ENCODE results near the gene MRPL55.

MRPL55 gene

DNA sequence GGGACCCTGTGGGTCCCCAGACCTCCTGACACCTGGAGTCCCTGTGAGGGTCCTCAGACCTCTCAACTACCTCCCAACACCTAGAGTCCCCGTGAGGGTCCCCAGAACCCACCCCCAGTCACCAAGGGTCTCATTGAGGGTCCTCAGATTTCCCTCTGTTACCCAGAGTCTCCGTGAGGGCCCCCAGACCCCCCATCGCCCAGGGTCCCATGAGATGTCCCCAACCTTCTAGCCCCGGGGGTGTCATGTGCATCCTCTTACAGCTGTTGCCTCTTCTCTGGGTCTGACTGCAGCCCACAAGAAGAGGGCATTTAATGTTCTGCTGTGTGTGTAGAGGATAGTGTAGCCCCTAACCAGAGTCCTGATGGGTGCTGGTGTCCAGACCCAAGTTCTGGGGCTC lies 38.7 kb upstream of the MRPL55 start:
- no peak for DNase-seq (ENCODE audit: low read depth, low spot score)

DNA sequence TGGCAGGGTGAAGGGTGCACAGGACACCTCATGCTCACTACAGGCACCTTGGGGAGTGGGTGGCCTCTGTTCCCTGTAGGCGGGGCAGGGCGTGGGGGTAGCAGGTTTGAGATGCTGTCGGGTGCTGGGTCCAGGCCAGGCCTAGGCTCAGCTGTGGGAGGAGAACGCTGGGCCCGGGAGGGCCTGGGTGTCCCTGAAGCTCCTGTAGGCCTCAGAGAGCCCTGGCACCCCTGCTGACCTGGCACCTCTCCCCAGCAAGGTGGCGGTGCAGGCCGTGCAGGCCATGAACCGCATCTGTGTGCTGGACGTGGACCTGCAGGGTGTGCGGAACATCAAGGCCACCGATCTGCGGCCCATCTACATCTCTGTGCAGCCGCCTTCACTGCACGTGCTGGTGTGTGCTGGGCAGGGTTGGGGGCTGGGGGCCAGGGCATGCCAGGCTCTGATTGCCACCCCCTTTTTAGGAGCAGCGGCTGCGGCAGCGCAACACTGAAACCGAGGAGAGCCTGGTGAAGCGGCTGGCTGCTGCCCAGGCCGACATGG lies 38.1 kb upstream of the MRPL55 start:
- no peak for DNase-seq (ENCODE audit: low read depth, low spot score)

- DNase-seq (ENCODE audit: low read depth, low spot score), result no peak
These were observed 37.5 kb upstream of the MRPL55 start for GRCh38 chr1:228146417-228147150.

- DNase-seq (ENCODE audit: low read depth, low spot score), result no peak
These were observed 36.6 kb upstream of the MRPL55 start for GRCh38 chr1:228145463-228146416.

DNA sequence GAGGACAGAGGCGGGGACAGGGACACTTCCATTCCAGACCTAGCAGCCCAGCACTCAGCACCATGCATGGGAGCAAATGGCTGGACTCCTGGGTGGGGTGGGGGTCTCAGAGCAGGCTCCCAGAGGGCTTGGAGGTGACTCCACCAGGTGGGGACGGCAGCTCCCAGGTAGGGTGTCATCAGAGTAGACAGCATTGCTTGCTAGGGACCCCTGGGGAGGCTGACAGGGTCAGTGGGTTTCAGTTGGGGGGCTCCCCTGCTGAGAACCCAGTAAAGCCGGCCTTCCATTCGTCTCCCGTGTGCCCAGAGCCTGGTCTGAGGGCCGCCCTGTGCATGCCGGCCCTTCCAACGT lies 35.9 kb upstream of the MRPL55 start:
- DNase-seq (ENCODE audit: low read depth, low spot score), result no peak

DNA sequence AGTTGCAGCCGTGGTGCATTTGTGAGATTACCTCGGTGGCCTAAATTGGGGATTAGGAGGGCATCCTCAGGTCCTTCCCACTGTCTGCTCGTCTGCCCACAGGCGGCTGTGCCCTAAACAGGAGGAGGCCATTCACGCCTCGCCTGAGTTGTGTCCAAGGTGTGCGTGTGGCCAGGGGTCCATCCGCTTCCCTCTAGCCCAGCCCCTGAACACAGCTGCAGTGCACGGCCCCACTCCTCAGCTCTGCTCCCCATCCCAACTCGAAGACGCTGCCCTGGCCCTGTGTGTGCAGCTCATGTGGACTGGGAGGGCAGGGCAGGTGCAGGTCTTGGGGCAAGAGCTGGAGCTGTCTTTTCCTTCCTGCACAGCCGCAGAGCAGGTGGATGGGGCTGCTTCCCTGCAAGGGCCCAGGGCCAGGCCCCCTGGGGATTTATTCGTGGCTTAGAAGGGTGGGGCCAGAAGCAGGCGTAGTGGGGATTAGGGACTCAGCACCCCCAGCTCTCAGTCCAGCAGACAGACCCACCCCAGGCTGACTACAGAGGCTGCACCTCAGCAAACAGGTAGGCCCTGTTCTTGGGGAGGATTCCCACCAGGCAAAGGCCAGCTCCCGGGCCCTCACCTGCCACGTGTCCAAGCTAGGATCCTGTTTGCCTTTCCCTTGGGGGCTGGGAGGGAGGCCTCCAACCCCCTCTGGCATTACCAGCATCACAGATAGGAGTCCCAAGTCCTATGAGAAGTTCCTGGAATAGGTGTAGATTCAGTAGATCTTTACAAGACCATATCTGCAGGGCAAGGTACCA lies 35.3 kb upstream of the MRPL55 start:
- no peak for DNase-seq (ENCODE audit: low read depth, low spot score)

- DNase-seq (ENCODE audit: low read depth, low spot score), result no peak
These were observed 34.5 kb upstream of the MRPL55 start for GRCh38 chr1:228143480-228144192.

DNA sequence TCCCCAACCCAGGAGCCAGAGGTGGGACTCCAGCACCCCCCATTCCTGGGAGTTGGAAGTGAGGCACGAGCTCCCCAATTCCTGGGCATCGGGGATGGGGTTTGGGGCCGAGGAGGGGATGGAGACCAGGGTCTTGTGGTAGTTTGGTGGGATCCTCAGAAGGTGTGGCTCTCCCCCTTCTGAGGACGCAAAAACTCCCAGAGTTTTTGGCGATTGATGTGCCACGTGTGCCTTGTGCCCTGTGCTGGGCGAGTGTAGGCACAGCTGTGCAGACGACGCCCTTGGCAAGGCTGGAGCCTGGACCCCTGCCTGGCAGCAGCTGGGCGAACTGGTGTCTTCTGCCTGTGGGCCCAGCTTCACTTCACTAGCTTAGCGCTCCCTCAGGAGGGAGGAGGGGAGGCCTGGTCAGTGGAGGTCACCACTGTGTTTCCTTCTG lies 33.6 kb upstream of the MRPL55 start:
- DNase-seq (ENCODE audit: low read depth, low spot score), result no peak

GRCh38 chr1:228142155-228142691 lies 33.1 kb upstream of the MRPL55 start:
- DNase-seq (ENCODE audit: low read depth, low spot score), result no peak

DNA sequence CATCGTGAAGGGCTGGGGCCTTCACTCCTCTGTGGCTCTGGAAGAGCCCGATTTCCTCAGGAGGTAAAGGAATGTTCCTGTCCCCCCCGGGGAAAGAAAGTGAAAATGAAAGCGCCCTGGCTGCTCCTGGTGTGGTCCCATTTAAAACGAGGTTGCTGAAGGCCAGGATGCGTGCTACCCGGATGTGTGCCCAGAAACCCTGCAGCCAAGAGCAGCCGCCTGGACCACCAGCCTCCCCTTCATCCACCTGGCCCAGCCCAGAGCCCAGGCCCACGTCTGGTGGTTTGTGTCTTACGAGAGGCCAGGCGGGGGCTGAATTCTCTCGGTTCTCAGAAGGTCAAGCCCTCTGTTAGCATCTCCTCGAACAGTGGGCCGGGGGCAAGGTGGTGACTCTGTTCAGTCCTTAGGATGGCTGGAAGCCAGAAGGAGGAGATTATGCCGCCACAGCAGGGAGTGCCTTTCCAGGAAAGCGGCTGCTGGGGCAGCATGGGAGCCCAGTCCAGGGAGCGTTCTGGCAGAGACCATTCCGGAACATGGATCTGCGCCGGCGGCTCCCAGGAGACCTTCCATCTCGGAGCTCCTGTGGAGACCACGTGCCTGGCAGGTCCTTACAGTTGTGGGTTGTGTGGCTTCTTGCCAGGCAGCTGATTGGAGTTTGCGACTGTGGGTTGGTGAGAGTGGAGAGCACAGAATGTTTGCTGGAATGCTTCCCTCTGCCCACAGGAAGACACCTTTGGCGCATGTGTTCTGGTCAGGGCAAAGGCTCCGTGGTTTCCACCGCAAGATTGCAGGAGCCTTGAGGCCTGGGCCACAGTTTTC lies 32.3 kb upstream of the MRPL55 start:
- DNase-seq (ENCODE audit: low read depth, low spot score), result peak; percentile 49

- no peak for DNase-seq (ENCODE audit: low read depth, low spot score)
These were observed 31.7 kb upstream of the MRPL55 start for GRCh38 chr1:228140724-228141225.

DNA sequence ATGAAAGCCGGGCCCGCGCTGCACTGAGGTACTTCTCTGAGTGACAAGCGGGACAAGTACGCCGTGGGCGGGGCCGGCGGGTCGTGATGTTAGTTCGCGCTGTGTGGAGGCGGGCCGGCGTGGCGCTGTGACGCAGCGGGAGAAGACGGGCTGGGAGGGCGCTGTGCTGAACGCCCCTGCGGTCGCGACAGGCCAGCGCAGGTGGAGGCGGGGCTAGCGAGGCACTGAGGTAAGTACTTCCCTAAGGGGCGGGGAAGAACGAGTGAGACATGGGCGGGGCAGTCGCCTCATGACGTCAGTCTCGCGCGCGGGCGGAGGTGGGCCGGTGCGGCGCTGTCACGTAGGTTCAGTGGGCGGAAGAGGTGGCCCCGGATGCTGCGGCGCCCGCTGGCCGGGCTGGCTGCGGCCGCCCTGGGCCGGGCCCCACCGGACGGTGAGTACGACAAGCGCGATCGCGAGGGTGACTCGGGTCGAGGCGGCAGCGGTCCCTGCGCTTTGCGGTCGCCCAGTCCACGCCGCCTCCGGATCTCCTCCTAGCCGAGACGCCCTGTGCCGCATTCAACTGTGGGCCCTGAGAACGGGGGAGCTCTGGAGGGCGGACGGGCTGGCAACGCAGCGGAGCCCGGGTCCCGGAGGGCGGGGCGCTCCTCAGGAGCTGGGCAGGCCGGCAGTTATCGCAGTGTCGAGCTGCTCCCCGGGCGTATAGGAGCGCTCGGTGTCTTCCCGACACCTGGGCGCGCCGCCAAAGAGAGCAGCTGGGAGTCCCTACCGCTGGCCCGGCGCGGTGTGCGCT lies 31.0 kb upstream of the MRPL55 start, which contains the start of gene GUK1:
Gene GUK1 (plus strand): TSS at position 349 of the 793 bp plus-strand sequence. CDS start 24 bp downstream, at position 373.
- DNase-seq (ENCODE audit: low read depth, low spot score), result peak; percentile 100

GRCh38 chr1:228139406-228139930 lies 30.4 kb upstream of the MRPL55 start:
- DNase-seq (ENCODE audit: low read depth, low spot score), result no peak

- no peak for DNase-seq (ENCODE audit: low read depth, low spot score)
These were observed 27.8 kb upstream of the MRPL55 start for GRCh38 chr1:228136901-228137300.

- no peak for DNase-seq (ENCODE audit: low read depth, low spot score)
These were observed 25.5 kb upstream of the MRPL55 start for GRCh38 chr1:228134591-228134990.

- DNase-seq (ENCODE audit: low read depth, low spot score), result no peak
These were observed 22.7 kb upstream of the MRPL55 start for GRCh38 chr1:228131766-228132165.

- no peak for DNase-seq (ENCODE audit: low read depth, low spot score)
These were observed 16.1 kb upstream of the MRPL55 start for GRCh38 chr1:228125185-228125584.

GRCh38 chr1:228123505-228123904 lies 14.4 kb upstream of the MRPL55 start:
- DNase-seq (ENCODE audit: low read depth, low spot score), result no peak
